H1 (cell line): Measurements from ENCODE around the gene FAM83G. TPM values are rescaled to one million over a fixed set of nuclear protein-coding genes. Genes with fewer than 3 reads are reported as not detected.

Experiments
- CTCF ChIA-PET: fragments of 300-600 bp; sonication (Branson Sonifier 250); formaldehyde crosslinking; loops from one replicate; lab custom pipeline; 2021; ENCODE audit not compliant: partially characterized antibody; lab: Charles Lee
- POLR2A ChIA-PET: fragments of 300-600 bp; sonication (Branson Sonifier 250); formaldehyde crosslinking; loops from one replicate; lab custom pipeline; 2021; ENCODE audit warnings: inconsistent platforms; ENCODE audit not compliant: partially characterized antibody; lab: Charles Lee
- DNase-seq, 2 experiments: peaks; one replicate each; pipeline versions ENCODE4 v3.0.0 to v3.0.0-alpha.2; 2010 to 2022; ENCODE audit warnings: low spot score in 2 of 2, low read depth in 1 of 2, mixed read lengths in 1 of 2
- FAIRE-seq: peaks from 2 replicates; lab custom pipeline; 2011; peaks lifted over from hg19 to GRCh38; lab: Jason Lieb, UNC
- H2AFZ ChIP-seq: 2 replicates; pipeline ENCODE4 v1.8.1; 2012; ENCODE audit warnings: low read length, inconsistent platforms
- H2AK5ac ChIP-seq: 2 replicates; pipeline ENCODE4 v1.6.1; 2013; ENCODE audit warnings: low read depth, low read length
- H2BK120ac ChIP-seq: replicated peaks from 2 replicates; pipeline ENCODE3; 2013; ENCODE audit warnings: low read depth, low read length, inconsistent platforms
- H2BK12ac ChIP-seq: 2 replicates; pipeline ENCODE4 v1.6.1; 2013; ENCODE audit warnings: low read depth, low read length
- H2BK15ac ChIP-seq: 2 replicates; pipeline ENCODE4 v1.6.1; 2013; ENCODE audit warnings: low read length
- H2BK20ac ChIP-seq: 2 replicates; pipeline ENCODE4 v1.6.1; 2013; ENCODE audit warnings: low read length
- H2BK5ac ChIP-seq: 2 replicates; pipeline ENCODE4 v1.6.1; 2013; ENCODE audit warnings: low read depth, low read length
- H3K14ac ChIP-seq: 2 replicates; pipeline ENCODE4 v1.6.1; 2013; ENCODE audit warnings: inconsistent platforms; ENCODE audit not compliant: insufficient read length
- H3K18ac ChIP-seq: 2 replicates; pipeline ENCODE4 v1.6.1; 2013; ENCODE audit warnings: low read length; ENCODE audit errors: extremely low read depth
- H3K23ac ChIP-seq: 2 replicates; pipeline ENCODE4 v1.6.1; 2013; ENCODE audit warnings: inconsistent platforms; ENCODE audit not compliant: insufficient read length
- H3K23me2 ChIP-seq: 2 replicates; pipeline ENCODE4 v1.6.1; 2013; ENCODE audit warnings: low read depth, low read length
- H3K27ac ChIP-seq: 2 replicates; pipeline ENCODE4 v1.6.1; 2011; ENCODE audit warnings: low read depth, low read length, inconsistent platforms
- H3K27me3 ChIP-seq, 4 experiments: replicated peaks in 1 of 4; 1 replicate in 1 of 4; 2 replicates in 3 of 4; pipeline versions ENCODE4 v1.6.1 to v1.8.1; 2011 to 2013; ENCODE audit warnings: low read length in 3 of 4, mild to moderate bottlenecking in 3 of 4, inconsistent platforms in 2 of 4, mixed read lengths in 2 of 4, moderate library complexity in 1 of 4; ENCODE audit not compliant: control insufficient read depth in 3 of 4, insufficient read depth in 3 of 4; ENCODE audit errors: extremely low read depth in 1 of 4
- H3K36me3 ChIP-seq, 4 experiments: 2 replicates each; pipeline versions ENCODE4 v1.6.1 to v1.8.1; 2011 to 2013; ENCODE audit warnings: mild to moderate bottlenecking in 4 of 4, low read length in 3 of 4, moderate library complexity in 2 of 4, control low read depth in 1 of 4, inconsistent platforms in 1 of 4; ENCODE audit not compliant: insufficient read depth in 4 of 4, control insufficient read depth in 2 of 4
- H3K4ac ChIP-seq: replicated peaks from 2 replicates; pipeline ENCODE3; 2013; ENCODE audit warnings: low read length, low read depth, mixed read lengths, inconsistent platforms; ENCODE audit not compliant: insufficient read length
- H3K4me1 ChIP-seq, 4 experiments: replicated peaks in 1 of 4; 1 replicate in 1 of 4; 2 replicates in 3 of 4; pipeline versions ENCODE4 v1.6.1 to v1.8.1; 2011 to 2013; ENCODE audit warnings: low read length in 3 of 4, inconsistent platforms in 2 of 4, mixed read lengths in 1 of 4; ENCODE audit not compliant: insufficient read depth in 4 of 4, control insufficient read depth in 3 of 4
- H3K4me2 ChIP-seq, 2 experiments: 2 replicates each; pipeline versions ENCODE4 v1.6.1 to v1.8.1; 2011 to 2013; ENCODE audit warnings: low read depth in 2 of 2, low read length in 2 of 2, control low read depth in 1 of 2, inconsistent platforms in 1 of 2, mild to moderate bottlenecking in 1 of 2; ENCODE audit not compliant: insufficient read depth in 1 of 2
- H3K4me3 ChIP-seq, 4 experiments: fragments of 200-600, 300-600 bp in 1 of 4; sonication (generic), shearing (Covaris generic), sonication (Bioruptor Twin) in 1 of 4; 2 replicates each; pipeline versions ENCODE4 v1.5.1 to v1.8.1; 2011 to 2016; ENCODE audit warnings: low read length in 4 of 4, low read depth in 3 of 4, control low read depth in 2 of 4, inconsistent platforms in 2 of 4, mild to moderate bottlenecking in 2 of 4, mixed read lengths in 1 of 4, moderate library complexity in 1 of 4; ENCODE audit not compliant: insufficient read depth in 2 of 4; ENCODE audit errors: extremely low read depth in 1 of 4
- H3K56ac ChIP-seq: replicated peaks from 2 replicates; pipeline ENCODE3; 2013; ENCODE audit warnings: low read depth, mild to moderate bottlenecking, mixed read lengths, low read length, inconsistent platforms; ENCODE audit not compliant: insufficient read length
- H3K79me1 ChIP-seq: 2 replicates; pipeline ENCODE4 v1.6.1; 2013; ENCODE audit warnings: low read depth, low read length, control low read depth
- H3K79me2 ChIP-seq, 2 experiments: 2 replicates each; pipeline versions ENCODE4 v1.6.1 to v1.8.1; 2012 to 2013; ENCODE audit warnings: low read length in 2 of 2, mild to moderate bottlenecking in 2 of 2, inconsistent platforms in 1 of 2; ENCODE audit not compliant: insufficient read depth in 2 of 2, control insufficient read depth in 1 of 2
- H3K9ac ChIP-seq, 4 experiments: replicated peaks in 1 of 4; 1 replicate in 1 of 4; 2 replicates in 3 of 4; pipeline versions ENCODE4 v1.6.1 to v1.8.1; 2011 to 2013; ENCODE audit warnings: low read depth in 3 of 4, low read length in 3 of 4, control low read depth in 2 of 4, mild to moderate bottlenecking in 2 of 4, moderate library complexity in 2 of 4, inconsistent platforms in 1 of 4; ENCODE audit errors: extremely low read depth in 1 of 4
- H3K9me3 ChIP-seq, 2 experiments: 2 replicates each; pipeline versions ENCODE4 v1.6.1 to v1.8.1; 2012 to 2013; ENCODE audit warnings: mild to moderate bottlenecking in 2 of 2, moderate library complexity in 2 of 2, control low read depth in 1 of 2, inconsistent platforms in 1 of 2, low read depth in 1 of 2, low read length in 1 of 2, mixed read lengths in 1 of 2; ENCODE audit not compliant: insufficient read depth in 2 of 2
- H4K20me1 ChIP-seq, 2 experiments: replicated peaks in 1 of 2; 2 replicates each; pipeline versions ENCODE3 to v1.8.1; 2011 to 2013; ENCODE audit warnings: inconsistent platforms in 2 of 2, low read length in 2 of 2, mild to moderate bottlenecking in 1 of 2; ENCODE audit not compliant: insufficient read depth in 2 of 2, control insufficient read depth in 1 of 2
- H4K5ac ChIP-seq: 2 replicates; pipeline ENCODE4 v1.6.1; 2013; ENCODE audit warnings: low read length, low read depth, mixed read lengths, inconsistent platforms; ENCODE audit not compliant: insufficient read length
- H4K8ac ChIP-seq: 2 replicates; pipeline ENCODE4 v1.8.0; 2013; ENCODE audit warnings: mild to moderate bottlenecking, moderate library complexity, low read length, inconsistent platforms; ENCODE audit not compliant: insufficient read depth; ENCODE audit errors: extremely low read depth
- H4K91ac ChIP-seq: replicated peaks from 2 replicates; pipeline ENCODE3; 2013; ENCODE audit warnings: low read length, mixed read lengths, inconsistent platforms; ENCODE audit not compliant: insufficient read length
- BRCA1 ChIP-seq: IDR thresholded peaks from 2 replicates; pipeline ENCODE4 v1.6.1; 2012; ENCODE audit warnings: low read depth, low read length, improper control_type of control experiment
- CHD1 ChIP-seq: IDR thresholded peaks from 2 replicates; pipeline ENCODE4 v1.6.1; 2012; ENCODE audit warnings: low read depth, low read length, improper control_type of control experiment
- EGR1 ChIP-seq: IDR thresholded peaks from 2 replicates; pipeline ENCODE4 v1.6.1; 2011; ENCODE audit warnings: low read depth, low read length, borderline replicate concordance
- GABPA ChIP-seq: IDR thresholded peaks from 2 replicates; pipeline ENCODE4 v1.6.1; 2011; ENCODE audit warnings: mild to moderate bottlenecking, low read length, moderate library complexity, borderline replicate concordance; ENCODE audit not compliant: insufficient read depth
- GTF2F1 ChIP-seq: IDR thresholded peaks from 2 replicates; pipeline ENCODE4 v1.6.1; 2012; ENCODE audit warnings: low read depth, low read length, improper control_type of control experiment, borderline replicate concordance
- JUN ChIP-seq: IDR thresholded peaks from 2 replicates; pipeline ENCODE4 v1.6.1; 2011; ENCODE audit warnings: low read depth, mild to moderate bottlenecking, improper control_type of control experiment, low read length
- MAFK ChIP-seq: IDR thresholded peaks from 2 replicates; pipeline ENCODE4 v1.6.1; 2012; ENCODE audit warnings: low read depth, mild to moderate bottlenecking, improper control_type of control experiment, low read length
- PHF8 ChIP-seq: fragments of 200-600 bp; sonication (generic); conservative IDR thresholded peaks from 2 replicates; pipeline ENCODE4 v1.7.1; 2012; ENCODE audit warnings: low read depth, mild to moderate bottlenecking, inconsistent platforms, low read length, moderate library complexity
- POLR2A ChIP-seq, 2 experiments: IDR thresholded peaks; 1 replicate in 1 of 2; 2 replicates in 1 of 2; pipeline ENCODE4 v1.6.1; 2011; ENCODE audit warnings: low read depth in 2 of 2, low read length in 2 of 2, mild to moderate bottlenecking in 2 of 2; ENCODE audit errors: control extremely low read depth in 1 of 2
- SAP30 ChIP-seq: fragments of 300-600 bp; sonication (generic); IDR thresholded peaks from 2 replicates; pipeline ENCODE4 v1.7.1; 2012; ENCODE audit warnings: low read length, moderate library complexity, mild to moderate bottlenecking, inconsistent platforms; ENCODE audit not compliant: insufficient read depth, insufficient replicate concordance
- SP1 ChIP-seq: IDR thresholded peaks from 2 replicates; pipeline ENCODE4 v1.6.1; 2011; ENCODE audit warnings: low read depth, low read length
- TAF7 ChIP-seq: optimal IDR thresholded peaks from 2 replicates; pipeline ENCODE3; 2011; ENCODE audit warnings: low read depth, mild to moderate bottlenecking, inconsistent platforms, low read length, moderate library complexity, borderline replicate concordance
- WGBS, 2 experiments: shearing (Covaris generic) in 1 of 2; methylation state at CpG; one replicate each; pipeline versions ENCODE4 v1.1.6 to v1.1.7; 2013 to 2015; ENCODE audit warnings: low lambda C conversion rate in 2 of 2, mixed read lengths in 2 of 2, inconsistent platforms in 1 of 2, low coverage in 1 of 2, missing lambda C conversion rate in 1 of 2; ENCODE audit not compliant: insufficient replicate concordance in 2 of 2, insufficient coverage in 1 of 2, insufficient read length in 1 of 2; ENCODE audit errors: extremely low coverage in 1 of 2, missing lambda C conversion rate in 1 of 2; 5-methylcytosine and 5-hydroxymethylcytosine counted together
- polyA plus RNA-seq, 7 experiments: library from polyadenylated mRNA; depleted of rRNA in 3 of 7; stranded (reverse) in 5 of 7; unstranded in 2 of 7; fragments of >200 nt in 5 of 7; fragments of 200-250 nt in 2 of 7; gene quantifications; 1 replicate in 5 of 7; 2 replicates in 1 of 7; 4 replicates in 1 of 7; pipeline versions ENCODE4 v1.2.1 to v1.2.3, GENCODE V29; 2011 to 2013; ENCODE audit warnings: missing spikeins in 2 of 7, mixed read lengths in 2 of 7
- total RNA-seq: library from RNA; stranded (reverse); fragmentation: NEBNext Ultra II Directional; extraction: Animal tissue kit (Norgen Biotek cat#: 25700); gene quantifications from 2 replicates; pipeline ENCODE4 v1.2.1, GENCODE V29; 2021

The FAM83G gene
- total and polyA plus RNA-seq, 2 of the 8 experiments (the other 6 are each of a cell fraction or from before 2014, with no cell fraction given) = 15.4 to 29.0 TPM

- 92% methylated on average over 4 of the region's 9 CpGs; no CpG with 5 or more reads in 1 of the 2 experiments for WGBS, 2 experiments
- no peaks in the 10 kb centered on the region for H3K23me2 ChIP-seq
- no peaks in the 10 kb centered on the region for H3K36me3 ChIP-seq
- H3K4me2 ChIP-seq = no peak overlapping the region
- no peak overlapping the region for H2BK5ac ChIP-seq
- no peaks in the 10 kb centered on the region for H3K9me3 ChIP-seq
- no peaks in the 10 kb centered on the region for H4K20me1 ChIP-seq
- H3K4ac ChIP-seq = no peak overlapping the region
- H4K5ac ChIP-seq = no peak overlapping the region
- no peaks in the 10 kb centered on the region for H3K79me2 ChIP-seq
- H2AFZ ChIP-seq = no peak overlapping the region
- no peak overlapping the region for H2BK120ac ChIP-seq
- H4K8ac ChIP-seq = no peak overlapping the region
- no peak overlapping the region for H2BK20ac ChIP-seq
- no peak for DNase-seq
- no peak overlapping the region for H3K14ac ChIP-seq
- no peaks in the 10 kb centered on the region for H3K79me1 ChIP-seq
- H3K23ac ChIP-seq = no peak overlapping the region
- H3K18ac ChIP-seq = no peak overlapping the region
- no peak overlapping the region for H2BK12ac ChIP-seq
- peaks cover 0 to 3% (median 0%) of the 10 kb centered on the region in 4 experiments; a peak in 1 of 7 replicates for H3K4me1 ChIP-seq
- no peaks in the 10 kb centered on the region for H3K27me3 ChIP-seq
- H3K4me3 ChIP-seq = no peak overlapping the region
- CTCF ChIA-PET = interaction anchor here (0.9 to 5.1 kb wide), 8 partner anchors 10 to 64 kb away, joined by 3 to 49 read pairs (median 4); no protein-coding TSS in a partner anchor
- no peak overlapping the region for H3K56ac ChIP-seq
- H4K91ac ChIP-seq = peak overlapping the region; percentile 74
- POLR2A ChIA-PET = interaction anchor here (0.5 to 1.3 kb wide), 3 partner anchors 20 to 41 kb away, joined by 3 read pairs; no protein-coding TSS in a partner anchor
- no peak overlapping the region for H2AK5ac ChIP-seq
- H3K27ac ChIP-seq = no peak overlapping the region
- no peak overlapping the region for H3K9ac ChIP-seq
- H2BK15ac ChIP-seq = no peak overlapping the region
- FAIRE-seq = no peak
- no peak for TF ChIP-seq EGR1
- no peak for TF ChIP-seq GABPA
- no peak for TF ChIP-seq PHF8
- no peak for TF ChIP-seq BRCA1
- no peak for TF ChIP-seq SAP30
- TF ChIP-seq SP1 = no peak
- TF ChIP-seq TAF7 = no peak
- no peak for TF ChIP-seq CHD1
- TF ChIP-seq POLR2A (IDR thresholded peaks at IDR 0.05; ENCODE audit: control extremely low read depth in 1 of 2, low read depth in 2 of 2, low read length in 2 of 2) = no peak
- no peak for TF ChIP-seq MAFK
- no peak for TF ChIP-seq JUN
- no peak for TF ChIP-seq GTF2F1
Observed at GRCh38 chr17:19023209-19023999, 18.8 kb upstream of the FAM83G start.
